GM13977 (cell line): ENCODE measurements around the gene ARMC7.
"Not testable (repeated sequence)": the region's sequence is repeated elsewhere in the genome, so short reads cannot be mapped to it uniquely, and the experiment has no call there.

Experiments used
- DNase-seq: peaks from one replicate; pipeline ENCODE4 v3.0.0; 2012; ENCODE audit warnings: low spot score
- in situ Hi-C: fragments of 300-500 bp; cut with MboI; formaldehyde crosslinking; loops from one replicate; pipeline ENCODE4 v1.12.0; 2022; ENCODE audit warnings: low sequenced_read_pairs, low pct_unique_long_range_greater_than_20kb, mixed read lengths, inconsistent platforms; ENCODE audit not compliant: unreplicated experiment
- TF ChIP-seq, protein P1 (sequence below): IDR thresholded peaks from 2 replicates; pipeline ENCODE4 v1.5.1; 2012; ENCODE audit warnings: mild to moderate bottlenecking, control low read depth; ENCODE audit not compliant: insufficient read depth; ENCODE audit errors: extremely low read depth, missing control alignments

ARMC7 gene

DNA sequence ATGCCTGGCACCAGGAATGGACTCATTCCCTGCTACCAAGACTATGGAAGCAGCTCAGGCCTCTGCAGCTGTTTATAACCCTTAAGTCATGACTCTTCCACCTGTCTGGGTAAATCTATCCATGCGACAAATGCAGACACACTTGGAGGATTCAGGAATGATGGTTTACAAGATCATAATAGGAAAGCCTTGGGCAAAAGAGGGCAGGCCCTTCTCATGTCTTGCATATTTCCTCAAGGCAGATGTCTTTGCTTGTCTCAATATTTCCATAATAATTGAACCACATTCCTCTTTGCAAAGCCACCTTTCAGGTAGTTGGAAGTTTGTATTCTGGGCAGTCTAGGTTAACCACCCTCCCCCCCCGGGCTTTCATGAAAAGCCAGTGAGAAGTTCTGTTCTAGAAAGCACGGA is 45.4 kb downstream of the ARMC7 start:
- DNase-seq, result no peak
- TF ChIP-seq, protein P1, sequence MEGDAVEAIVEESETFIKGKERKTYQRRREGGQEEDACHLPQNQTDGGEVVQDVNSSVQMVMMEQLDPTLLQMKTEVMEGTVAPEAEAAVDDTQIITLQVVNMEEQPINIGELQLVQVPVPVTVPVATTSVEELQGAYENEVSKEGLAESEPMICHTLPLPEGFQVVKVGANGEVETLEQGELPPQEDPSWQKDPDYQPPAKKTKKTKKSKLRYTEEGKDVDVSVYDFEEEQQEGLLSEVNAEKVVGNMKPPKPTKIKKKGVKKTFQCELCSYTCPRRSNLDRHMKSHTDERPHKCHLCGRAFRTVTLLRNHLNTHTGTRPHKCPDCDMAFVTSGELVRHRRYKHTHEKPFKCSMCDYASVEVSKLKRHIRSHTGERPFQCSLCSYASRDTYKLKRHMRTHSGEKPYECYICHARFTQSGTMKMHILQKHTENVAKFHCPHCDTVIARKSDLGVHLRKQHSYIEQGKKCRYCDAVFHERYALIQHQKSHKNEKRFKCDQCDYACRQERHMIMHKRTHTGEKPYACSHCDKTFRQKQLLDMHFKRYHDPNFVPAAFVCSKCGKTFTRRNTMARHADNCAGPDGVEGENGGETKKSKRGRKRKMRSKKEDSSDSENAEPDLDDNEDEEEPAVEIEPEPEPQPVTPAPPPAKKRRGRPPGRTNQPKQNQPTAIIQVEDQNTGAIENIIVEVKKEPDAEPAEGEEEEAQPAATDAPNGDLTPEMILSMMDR, result no peak
- in situ Hi-C loops, result no loop called here

DNA sequence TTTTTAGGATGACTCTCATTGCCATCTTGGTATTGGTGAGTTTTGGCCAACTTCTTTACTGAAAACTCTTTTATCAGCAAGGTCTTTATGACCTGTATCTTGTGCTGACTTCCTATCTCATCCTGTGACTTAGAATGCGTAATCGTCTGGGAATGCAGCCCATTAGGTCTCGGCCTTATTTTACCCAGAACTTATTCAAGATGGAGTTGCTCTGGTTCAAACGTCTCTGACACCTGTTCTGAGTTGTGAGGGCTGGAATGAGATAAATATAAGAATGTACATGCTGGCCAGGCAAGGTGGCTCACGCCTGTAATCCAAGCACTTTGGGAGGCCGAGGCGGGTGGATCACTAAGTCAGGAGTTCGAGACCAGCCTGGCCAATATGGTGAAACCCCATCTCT is 48.7 kb downstream of the ARMC7 start:
- in situ Hi-C loops, DNase-seq: not testable (repeated sequence)

DNA sequence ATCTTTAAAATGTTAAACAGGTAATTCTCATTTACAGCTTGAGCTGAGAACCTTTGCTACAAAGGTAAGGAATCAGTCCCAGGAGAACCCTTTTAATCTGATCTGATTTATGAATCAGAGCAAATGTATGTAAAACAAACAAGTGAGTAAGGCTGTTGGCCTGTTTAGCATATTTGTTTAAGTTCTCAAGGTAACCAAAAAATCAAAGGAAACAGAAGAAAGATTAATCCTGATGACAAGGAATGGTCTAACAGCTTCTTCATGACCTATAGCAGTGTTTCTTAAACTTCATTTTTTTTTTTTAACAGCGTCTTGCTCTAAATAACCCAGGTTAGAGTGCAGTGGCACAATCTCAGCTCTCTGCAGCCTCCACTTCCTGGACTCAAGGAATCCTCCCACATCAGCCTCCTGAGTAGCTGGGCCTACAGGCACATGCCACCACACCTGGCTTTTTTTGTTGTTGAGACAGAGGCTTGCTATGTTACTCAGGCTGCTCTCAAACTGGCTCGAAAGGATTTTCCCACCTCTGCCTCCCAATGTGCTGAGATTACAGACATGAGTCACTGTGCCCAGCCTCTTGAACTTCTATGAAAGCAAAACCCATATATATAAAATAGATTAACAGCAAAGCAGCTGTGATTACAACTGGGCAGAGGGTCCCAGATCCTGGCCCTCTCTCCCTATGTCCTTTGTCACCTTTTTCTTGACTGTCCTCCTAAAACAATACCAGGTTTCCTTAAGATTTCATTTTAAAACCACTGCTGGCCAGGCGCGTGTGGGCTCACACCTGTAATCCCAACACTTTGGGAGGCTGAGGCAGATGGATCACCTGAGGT is 49.6 kb downstream of the ARMC7 start:
- in situ Hi-C loops, result no loop called here
- no peak for DNase-seq
- TF ChIP-seq, protein P1, result no peak

- TF ChIP-seq, protein P1, result no peak
- DNase-seq, result no peak
- in situ Hi-C loops, result no loop called here
Measured at GRCh38 chr17:75160211-75160610, 50.4 kb downstream of the ARMC7 start.

GRCh38 chr17:75163074-75163473 is 53.3 kb downstream of the ARMC7 start:
- in situ Hi-C loops, result no loop called here
- DNase-seq, result no peak
- TF ChIP-seq, protein P1, result no peak

DNA sequence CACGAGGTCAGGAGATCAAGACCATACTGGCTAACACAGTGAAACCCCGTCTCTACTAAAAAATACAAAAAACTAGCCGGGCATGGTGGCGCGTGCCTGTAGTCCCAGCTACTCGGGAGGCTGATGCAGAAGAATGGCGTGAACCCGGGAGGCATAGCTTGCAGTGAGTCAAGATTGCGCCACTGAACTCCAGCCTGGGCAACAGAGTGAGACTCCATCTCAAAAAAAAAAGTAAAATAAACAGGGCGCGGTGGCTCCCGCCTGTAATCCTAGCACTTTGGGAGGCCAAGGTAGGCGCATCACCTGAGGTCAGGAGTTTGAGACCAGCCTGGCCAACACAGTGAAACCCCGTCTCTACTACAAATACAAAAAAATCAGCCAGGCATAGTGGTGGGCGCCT is 54.8 kb downstream of the ARMC7 start:
- DNase-seq, in situ Hi-C loops: not testable (repeated sequence)

- no peak for DNase-seq
- TF ChIP-seq, protein P1, result no peak
- in situ Hi-C loops, result no loop called here
Measured at GRCh38 chr17:75168998-75169397, 59.2 kb downstream of the ARMC7 start.

- no peak for DNase-seq
- TF ChIP-seq, protein P1, result no peak
- in situ Hi-C loops, result no loop called here
Measured at GRCh38 chr17:75173526-75173925, 63.8 kb downstream of the ARMC7 start.
